Muscle layer of duodenum (tissue), 2 donors: Measurements from ENCODE around the gene ITPKB.
A peak's percentile ranks its signal among the peaks of the same experiment; 100 is the strongest.
"Not testable (repeated sequence)": the region's sequence is repeated elsewhere in the genome, so short reads cannot be mapped to it uniquely, and the experiment has no call there.

Experiments
- H3K27ac ChIP-seq: one replicate; pipeline ENCODE4 v1.7.0; 2013; ENCODE audit warnings: mild to moderate bottlenecking, low read length
- H3K27me3 ChIP-seq: one replicate; pipeline ENCODE4 v1.7.0; 2013; ENCODE audit warnings: low read depth, mild to moderate bottlenecking, control low read depth, low read length
- H3K36me3 ChIP-seq, 2 donors: one replicate each; pipeline ENCODE4 v1.7.0; 2013; ENCODE audit warnings: low read length in 2 of 2, control low read depth in 1 of 2, mild to moderate bottlenecking in 1 of 2; ENCODE audit not compliant: insufficient read depth in 2 of 2, control insufficient read depth in 1 of 2
- H3K4me1 ChIP-seq, 2 donors: one replicate each; pipeline ENCODE4 v1.7.0; 2013; ENCODE audit warnings: low read length in 2 of 2, mild to moderate bottlenecking in 2 of 2, control low read depth in 1 of 2, moderate library complexity in 1 of 2; ENCODE audit not compliant: insufficient read depth in 2 of 2, control insufficient read depth in 1 of 2
- H3K4me3 ChIP-seq, 2 donors: one replicate each; pipeline ENCODE4 v1.7.0; 2013; ENCODE audit warnings: low read length in 2 of 2, low read depth in 1 of 2, mild to moderate bottlenecking in 1 of 2
- H3K9me3 ChIP-seq, 2 donors: one replicate each; pipeline ENCODE4 v1.7.0; 2013; ENCODE audit warnings: low read length in 2 of 2, control low read depth in 1 of 2, mild to moderate bottlenecking in 1 of 2; ENCODE audit not compliant: control insufficient read depth in 1 of 2
- donor health status: healthy.

ITPKB gene

DNA sequence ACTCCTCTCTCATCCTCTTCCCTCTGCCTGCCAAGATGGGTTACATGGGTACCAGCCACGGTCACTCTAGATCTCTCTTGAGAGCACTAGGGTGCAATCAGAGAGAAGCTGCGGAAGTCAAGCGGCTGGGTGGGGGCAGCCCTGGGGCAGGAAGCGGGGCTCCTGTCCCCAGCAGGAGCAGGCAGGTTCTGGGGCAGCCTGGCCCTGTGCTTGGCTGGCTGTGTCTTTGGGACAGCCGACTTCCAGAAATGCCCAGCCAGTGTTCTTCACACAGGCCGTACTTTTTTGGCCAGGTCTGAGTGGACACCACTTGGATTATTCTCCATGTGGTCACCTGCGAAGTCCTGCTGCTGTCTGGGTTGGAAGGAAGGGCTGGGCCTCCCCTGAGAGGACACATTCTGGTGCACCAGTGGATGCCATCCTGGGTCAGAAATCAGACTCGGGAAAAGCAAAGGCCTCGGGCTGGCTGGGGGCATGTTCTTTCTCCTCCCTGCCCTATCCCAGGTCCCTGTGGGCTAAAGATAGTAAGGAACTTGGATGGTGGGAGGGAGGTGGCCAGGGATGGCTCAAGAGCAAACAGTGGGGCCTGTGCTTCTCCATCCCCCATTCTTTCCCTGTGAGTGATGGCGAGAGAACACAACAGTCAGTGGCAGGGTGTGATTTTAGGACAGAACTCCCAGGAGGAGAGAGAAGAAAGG lies 93.7 kb downstream of the ITPKB start:
- H3K27me3 ChIP-seq = no peaks in the 10 kb centered on the region
- peaks cover 13 to 78% of the 10 kb centered on the region in 2 donors for H3K4me1 ChIP-seq
- H3K27ac ChIP-seq = peak overlapping the region; percentile 35
- H3K4me3 ChIP-seq = no peak overlapping the region
- H3K36me3 ChIP-seq = peaks cover 31 to 40% of the 10 kb centered on the region in 2 donors
- H3K9me3 ChIP-seq = no peaks in the 10 kb centered on the region

DNA sequence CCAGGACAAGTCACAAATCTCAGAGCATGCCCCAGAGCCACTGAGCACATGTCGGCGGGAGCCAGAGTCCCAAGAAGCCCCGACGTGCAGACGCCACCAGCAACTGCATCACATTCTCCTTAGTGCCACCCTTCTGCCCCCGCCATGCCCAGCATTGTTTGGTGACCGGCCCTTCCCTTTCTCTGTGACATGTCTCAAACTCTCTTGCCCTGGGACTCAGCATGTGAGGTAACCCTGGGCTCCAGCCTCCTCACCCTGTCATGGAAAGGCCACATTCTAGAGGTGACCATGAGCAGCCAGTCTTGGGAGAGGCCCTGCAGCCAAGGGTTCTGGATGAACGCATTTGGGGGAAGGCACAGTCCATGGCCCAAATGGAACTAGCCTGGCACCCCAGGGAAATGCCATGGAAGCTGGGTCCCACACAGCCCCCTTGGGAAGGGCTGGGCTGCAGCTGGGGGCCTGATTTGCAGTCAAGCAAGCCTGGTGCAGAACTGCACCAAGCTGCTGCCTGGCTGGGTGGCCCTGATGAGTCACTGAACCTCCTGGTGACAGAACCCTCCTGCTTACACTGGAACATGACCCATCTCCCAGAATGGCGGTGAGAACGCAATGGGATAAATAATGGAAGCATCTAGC lies 94.4 kb downstream of the ITPKB start:
- no peak overlapping the region for H3K4me3 ChIP-seq
- no peak overlapping the region for H3K27ac ChIP-seq
- H3K27me3 ChIP-seq = no peaks in the 10 kb centered on the region
- no peaks in the 10 kb centered on the region for H3K9me3 ChIP-seq
- peaks cover 36 to 40% of the 10 kb centered on the region in 2 donors for H3K36me3 ChIP-seq
- peaks cover 13 to 80% of the 10 kb centered on the region in 2 donors for H3K4me1 ChIP-seq

DNA sequence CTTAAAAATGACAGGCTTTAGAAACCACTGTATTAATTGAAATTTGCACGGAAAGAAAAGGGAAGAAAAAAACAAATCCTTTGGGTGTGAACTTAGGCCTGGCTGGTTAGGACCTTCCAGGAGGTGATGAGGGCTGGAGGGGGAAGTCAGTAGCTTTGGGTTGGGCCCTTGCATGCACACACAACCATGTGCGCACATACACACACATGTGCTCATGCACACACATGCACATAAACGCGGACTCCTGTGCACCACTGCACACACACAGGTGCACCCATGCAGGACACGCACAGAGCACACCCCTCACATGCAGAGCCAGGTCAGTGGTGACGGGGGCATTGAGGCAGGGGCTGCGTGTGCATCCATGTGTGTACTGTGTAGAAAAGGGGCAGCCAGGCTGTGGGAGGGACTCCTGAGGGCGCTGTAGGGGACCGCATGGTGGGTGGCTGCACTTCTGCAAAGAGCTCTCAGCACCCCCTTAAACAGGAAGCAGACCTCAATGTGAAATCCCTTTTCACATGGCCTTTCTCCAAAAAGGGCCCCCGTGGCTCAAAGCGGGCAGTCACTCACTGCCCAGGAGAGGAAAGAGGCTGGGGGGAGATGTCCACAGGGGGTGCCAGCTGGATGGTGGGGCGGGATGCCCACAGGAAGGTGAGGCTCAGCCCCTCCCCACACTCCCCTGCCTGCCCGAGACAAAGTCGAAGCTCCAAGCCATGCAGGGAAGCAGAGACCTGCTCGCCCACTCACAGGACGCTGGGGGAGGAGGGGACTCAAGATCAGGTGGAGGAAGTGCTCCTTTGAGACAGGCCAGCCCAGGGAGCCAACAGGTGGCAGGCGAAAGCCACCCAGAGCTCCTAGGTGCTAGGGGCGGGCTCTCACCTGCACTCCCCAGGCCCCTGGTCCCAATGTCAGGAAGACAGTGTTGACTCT lies 95.2 kb downstream of the ITPKB start:
- no peak overlapping the region for H3K27ac ChIP-seq
- no peaks in the 10 kb centered on the region for H3K9me3 ChIP-seq
- H3K4me1 ChIP-seq = peaks cover 13 to 75% of the 10 kb centered on the region in 2 donors
- no peaks in the 10 kb centered on the region for H3K27me3 ChIP-seq
- H3K4me3 ChIP-seq = no peak overlapping the region
- peaks cover 36 to 40% of the 10 kb centered on the region in 2 donors for H3K36me3 ChIP-seq

DNA sequence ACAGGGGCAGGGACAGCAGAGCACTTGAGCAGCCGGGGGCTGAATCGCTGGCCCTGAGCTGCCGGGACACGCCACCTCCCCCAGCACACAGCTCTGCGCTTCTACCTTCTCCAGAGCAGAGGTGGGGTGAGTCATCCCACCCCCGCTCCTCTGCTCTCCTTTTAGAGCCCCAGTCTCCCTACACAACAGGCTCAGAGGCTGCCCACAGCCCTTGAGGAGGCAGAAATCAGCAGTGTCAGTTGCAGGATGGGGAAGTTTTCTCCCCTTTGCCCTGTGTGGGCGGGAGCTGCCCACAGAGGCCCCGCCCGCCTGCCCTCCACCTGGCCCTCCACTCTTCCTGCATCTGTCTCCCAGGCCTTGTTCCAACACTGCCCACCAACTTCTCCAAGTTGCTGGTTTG lies 95.9 kb downstream of the ITPKB start:
- H3K9me3 ChIP-seq = no peaks in the 10 kb centered on the region
- H3K4me3 ChIP-seq = no peak overlapping the region
- H3K27ac ChIP-seq = peak overlapping the region; percentile 7
- H3K4me1 ChIP-seq = peaks cover 13 to 81% of the 10 kb centered on the region in 2 donors
- peaks cover 30 to 36% of the 10 kb centered on the region in 2 donors for H3K36me3 ChIP-seq
- no peaks in the 10 kb centered on the region for H3K27me3 ChIP-seq

DNA sequence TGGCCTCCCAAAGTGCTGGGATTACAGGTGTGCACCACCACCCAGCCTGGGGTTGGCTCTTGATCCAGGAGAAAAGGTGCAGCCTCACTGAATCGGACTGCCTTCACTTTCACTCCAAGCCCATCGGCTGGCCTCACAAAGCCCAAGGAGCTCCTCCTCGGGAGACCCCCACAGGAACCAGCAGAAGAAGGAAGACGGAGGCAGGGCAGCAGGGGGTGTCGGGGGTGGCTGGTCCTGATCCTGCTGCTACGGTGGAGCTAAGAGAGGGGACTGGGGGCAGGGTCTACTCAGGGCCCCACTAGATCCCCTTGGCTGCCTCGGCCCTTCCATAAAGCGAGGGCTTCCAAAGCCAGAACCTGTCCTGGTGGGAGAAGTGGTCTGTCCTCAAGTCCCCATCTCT lies 96.7 kb downstream of the ITPKB start:
- Histone ChIP-seq H3K4me1 (peaks cover 17 to 88% of the 10 kb centered on the region in 2 donors), H3K27ac (peak overlapping the region; percentile 7), H3K27me3 (no peaks in the 10 kb centered on the region), H3K9me3 (no peaks in the 10 kb centered on the region), H3K36me3 (peaks cover 23 to 32% of the 10 kb centered on the region in 2 donors), H3K4me3 (no peak overlapping the region)

DNA sequence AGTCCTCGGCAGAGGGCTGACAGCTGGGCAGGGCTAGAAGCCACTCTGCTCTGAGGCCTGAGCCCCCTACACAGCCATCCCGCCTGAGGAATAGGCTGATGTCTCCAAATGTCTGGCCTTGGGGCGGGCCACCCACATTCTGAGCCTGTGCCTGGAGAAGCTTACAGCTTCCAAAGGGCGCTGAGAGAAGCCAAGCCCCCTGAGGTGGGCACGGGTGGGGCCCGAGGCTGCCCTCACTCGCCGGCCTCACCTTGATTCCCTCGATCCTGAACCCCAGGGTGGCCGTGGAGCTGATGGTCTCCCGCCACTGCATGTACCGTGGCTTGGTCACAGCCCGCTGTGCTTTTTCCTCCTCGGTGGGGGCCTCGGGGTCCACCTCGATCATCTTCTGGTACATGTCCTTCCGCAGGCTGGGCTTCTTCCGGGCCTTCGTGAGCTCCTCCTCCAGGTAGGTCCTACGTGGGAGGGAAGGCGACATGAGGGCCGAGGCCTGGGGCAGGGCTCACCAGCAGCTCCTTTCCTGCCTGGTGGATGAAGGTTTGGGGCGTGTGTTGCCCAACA lies 97.3 kb downstream of the ITPKB start:
- Histone ChIP-seq H3K9me3 (no peaks in the 10 kb centered on the region), H3K27ac (peak overlapping the region; percentile 16), H3K27me3 (no peaks in the 10 kb centered on the region), H3K4me3 (no peak overlapping the region), H3K36me3 (peaks cover 20 to 32% of the 10 kb centered on the region in 2 donors), H3K4me1 (peaks cover 17 to 86% of the 10 kb centered on the region in 2 donors)

DNA sequence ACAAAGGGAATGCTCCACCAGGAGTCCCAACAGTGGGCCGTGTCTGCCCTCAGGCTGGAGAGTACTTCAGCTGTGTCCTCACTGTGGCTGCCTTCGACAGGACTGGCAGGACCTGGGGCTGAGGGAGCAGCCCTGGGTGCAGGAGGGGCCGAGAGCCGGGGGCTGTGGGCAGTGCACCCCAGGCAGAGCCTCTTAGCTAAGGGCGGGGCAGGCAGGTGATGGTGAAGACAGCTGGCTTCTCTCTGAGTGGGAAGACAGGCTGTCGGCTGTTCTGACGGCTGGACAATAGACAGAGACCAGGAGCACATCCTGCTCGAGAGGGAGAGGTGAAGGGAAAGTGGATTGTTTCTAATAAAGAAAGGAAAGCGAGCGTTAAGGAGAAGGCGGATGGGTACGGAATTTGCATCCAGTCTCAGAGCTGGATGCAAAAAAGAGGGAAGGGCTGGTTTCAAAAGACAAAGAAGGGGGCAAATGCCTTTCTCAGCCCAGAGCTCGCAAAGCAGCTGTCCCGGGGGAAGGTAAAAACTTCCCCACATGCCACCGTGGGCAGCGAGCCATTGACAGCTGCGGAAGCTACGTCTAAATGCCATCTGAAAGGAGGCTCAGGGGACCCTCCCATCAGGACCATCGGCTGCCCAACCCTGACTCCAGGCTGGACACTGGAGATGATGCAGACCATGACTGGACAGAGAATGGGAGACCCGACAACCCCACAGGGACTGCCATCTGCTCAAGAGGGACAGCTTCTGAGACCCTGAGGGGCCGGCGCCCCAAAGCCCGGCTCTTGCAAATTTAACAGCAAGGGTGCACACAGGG lies 98.6 kb downstream of the ITPKB start:
- peak overlapping the region; percentile 39 for H3K27ac ChIP-seq
- no peaks in the 10 kb centered on the region for H3K9me3 ChIP-seq
- H3K4me3 ChIP-seq = no peak overlapping the region
- peaks cover 12 to 82% of the 10 kb centered on the region in 2 donors for H3K4me1 ChIP-seq
- H3K27me3 ChIP-seq = no peaks in the 10 kb centered on the region
- H3K36me3 ChIP-seq = peaks cover 22 to 36% of the 10 kb centered on the region in 2 donors

DNA sequence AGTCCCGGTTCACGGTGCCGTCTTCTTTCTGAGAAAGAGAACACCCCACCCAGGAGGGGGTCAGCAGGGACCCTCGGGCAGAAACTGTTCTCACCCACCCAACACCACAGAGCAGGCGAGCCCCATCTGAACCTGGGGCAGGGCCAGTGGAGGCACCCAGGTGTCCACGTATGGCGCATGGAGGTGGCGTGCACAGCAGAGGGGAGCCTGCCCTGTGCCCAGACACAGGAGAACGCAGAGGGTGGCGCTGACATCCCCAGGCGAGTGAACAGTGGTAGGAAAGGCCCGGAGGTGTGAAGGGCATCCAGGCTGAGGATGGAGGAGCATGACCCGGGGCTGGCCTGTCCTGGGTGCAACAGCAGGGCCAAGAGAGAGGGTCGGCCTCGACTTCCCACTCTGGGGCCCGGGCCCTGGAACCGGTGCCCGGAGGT lies 99.4 kb downstream of the ITPKB start:
- no peak overlapping the region for H3K4me3 ChIP-seq
- H3K36me3 ChIP-seq = peaks cover 23 to 38% of the 10 kb centered on the region in 2 donors
- peaks cover 7 to 79% of the 10 kb centered on the region in 2 donors for H3K4me1 ChIP-seq
- no peak overlapping the region for H3K27ac ChIP-seq
- H3K27me3 ChIP-seq = no peaks in the 10 kb centered on the region
- no peaks in the 10 kb centered on the region for H3K9me3 ChIP-seq

DNA sequence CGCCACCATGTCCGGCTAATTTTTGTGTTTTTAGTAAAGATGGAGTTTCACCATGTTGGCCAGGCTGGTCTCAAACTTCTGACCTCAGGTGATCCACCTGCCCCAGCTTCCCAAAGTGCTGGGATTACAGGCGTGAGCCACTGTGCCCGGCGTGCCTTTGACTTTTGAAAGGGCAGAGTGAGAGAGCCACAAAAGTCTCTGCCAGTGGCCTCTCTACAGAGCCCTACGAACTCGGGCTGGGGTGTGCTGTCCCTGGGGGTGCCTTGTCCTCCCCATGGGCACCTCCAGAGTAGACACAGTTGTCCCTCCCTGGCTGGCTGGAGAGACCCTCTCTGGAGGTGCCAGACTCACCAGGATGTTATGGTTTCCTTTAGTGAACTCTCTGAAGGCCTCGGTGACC lies 99.9 kb downstream of the ITPKB start:
- H3K9me3 ChIP-seq, H3K27ac ChIP-seq, H3K27me3 ChIP-seq, H3K4me3 ChIP-seq: not testable (repeated sequence)
- Histone ChIP-seq H3K36me3 (peaks cover 27 to 38% of the 10 kb centered on the region in 2 donors), H3K4me1 (peaks cover 4 to 79% of the 10 kb centered on the region in 2 donors)

DNA sequence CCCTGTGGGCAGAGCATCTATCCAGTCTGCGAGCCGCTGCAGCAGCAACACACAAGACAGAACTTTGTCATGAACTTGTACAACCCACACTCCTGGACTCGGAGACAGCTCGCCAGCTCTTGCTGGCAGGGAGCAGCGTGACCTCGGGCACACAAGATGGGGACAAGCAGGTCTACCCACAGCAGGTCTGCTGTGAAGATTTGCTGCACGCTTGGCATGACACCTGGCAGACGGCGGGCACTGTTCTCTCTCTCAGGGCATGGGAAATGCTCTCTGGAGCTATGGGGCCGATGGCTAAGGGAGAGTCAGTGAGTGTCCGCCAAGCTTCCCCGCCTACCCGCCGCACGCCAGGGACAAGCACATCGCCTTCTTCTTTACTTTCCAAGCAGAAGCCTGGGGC lies 100.5 kb downstream of the ITPKB start:
- Histone ChIP-seq H3K4me1 (peaks cover 8 to 79% of the 10 kb centered on the region in 2 donors), H3K27ac (no peak overlapping the region)

More for the DNA sequence above, 100.5 kb downstream of the ITPKB start:
- Histone ChIP-seq H3K4me3 (no peak overlapping the region), H3K27me3 (no peaks in the 10 kb centered on the region), H3K36me3 (peaks cover 28 to 38% of the 10 kb centered on the region in 2 donors), H3K9me3 (no peaks in the 10 kb centered on the region)
